A549 (cell line): ENCODE measurements around the gene PKDCC. TPM values are rescaled to one million over a fixed set of nuclear protein-coding genes. Genes with fewer than 3 reads are reported as not detected.

ENCODE experiments used
- ATAC-seq, 2 experiments: fragments of 200-7000 bp in 1 of 2; fragments of >200 bp in 1 of 2; cut with Nextera tagmentation in 1 of 2; cut with Tn5 transposase in 1 of 2; 3 replicates each; pipeline versions ENCODE4 v1.8.0 to v1.9.1; 2018 to 2020; ENCODE audit warnings: mild to moderate bottlenecking in 1 of 2, moderate library complexity in 1 of 2
- CTCF ChIA-PET: fragments of 300-600 bp; sonication (Branson Sonifier 250); formaldehyde crosslinking; extraction: SDS; loops from one replicate; lab custom pipeline; 2021; ENCODE audit warnings: antibody characterized with exemption, inconsistent platforms; lab: Yijun Ruan, JAX
- POLR2A ChIA-PET: fragments of 350-600 bp; formaldehyde crosslinking; extraction: SDS; loops from one replicate; lab custom pipeline; 2021; ENCODE audit warnings: antibody characterized with exemption, inconsistent platforms; lab: Yijun Ruan, JAX
- DNase-seq, 2 experiments: peaks; one replicate each; pipeline versions ENCODE4 v3.0.0 to v3.0.0-alpha.2; 2011 to 2016; ENCODE audit warnings: low read depth in 1 of 2, low spot score in 1 of 2
- FAIRE-seq: peaks from 2 replicates; lab custom pipeline; 2011; peaks lifted over from hg19 to GRCh38; lab: Jason Lieb, UNC
- H3K27ac ChIP-seq, 2 experiments: fragments of >200 bp; sonication (Bioruptor Twin); formaldehyde crosslinking; 3 replicates each; pipeline ENCODE4 v1.5.1; 2016 to 2017
- H3K4me1 ChIP-seq: fragments of >200 bp; sonication (Bioruptor Twin); formaldehyde crosslinking; 3 replicates; pipeline ENCODE4 v1.6.1; 2016
- H3K4me2 ChIP-seq: fragments of >200 bp; sonication (Bioruptor Twin); formaldehyde crosslinking; 3 replicates; pipeline ENCODE4 v1.6.1; 2016
- H3K4me3 ChIP-seq: fragments of >200 bp; sonication (Bioruptor Twin); formaldehyde crosslinking; 3 replicates; pipeline ENCODE4 v1.5.1; 2016
- H3K9me3 ChIP-seq: fragments of >200 bp; sonication (Bioruptor Twin); formaldehyde crosslinking; 3 replicates; pipeline ENCODE4 v1.6.1; 2016
- BCL3 ChIP-seq: fragments of >200 bp; sonication (Bioruptor Twin); formaldehyde crosslinking; IDR thresholded peaks from 3 replicates; pipeline ENCODE4 v1.6.1; 2016
- BHLHE40 ChIP-seq: IDR thresholded peaks from 2 replicates; pipeline ENCODE4 v1.6.1; 2012; ENCODE audit warnings: low read depth, low read length, inconsistent platforms
- CBX2 ChIP-seq: fragments of 200-600 bp; sonication (generic); IDR thresholded peaks from 2 replicates; pipeline ENCODE4 v1.6.1; 2016; ENCODE audit warnings: low read depth, mild to moderate bottlenecking, borderline replicate concordance
- CBX8 ChIP-seq: fragments of 200-600 bp; sonication (generic); IDR thresholded peaks from 2 replicates; pipeline ENCODE4 v1.6.1; 2016
- CEBPB ChIP-seq, 2 experiments: fragments of >200 bp in 1 of 2; sonication (Bioruptor Twin) in 1 of 2; formaldehyde crosslinking in 1 of 2; IDR thresholded peaks; 2 replicates each; pipeline ENCODE4 v1.6.1; 2012 to 2016
- CHD2 ChIP-seq: fragments of 150-350 bp; IDR thresholded peaks from 2 replicates; pipeline ENCODE4 v1.6.1; 2014; ENCODE audit warnings: low read length; ENCODE audit not compliant: partially characterized antibody
- CTCF ChIP-seq: fragments of >200 bp; sonication (Bioruptor Twin); formaldehyde crosslinking; IDR thresholded peaks from 3 replicates; pipeline ENCODE4 v1.5.1; 2016
- EHMT2 ChIP-seq: fragments of 200-600 bp; sonication (generic); IDR thresholded peaks from 2 replicates; pipeline ENCODE4 v1.6.1; 2016; ENCODE audit warnings: antibody characterized with exemption, low read depth, mild to moderate bottlenecking, moderate library complexity
- FOSL2 ChIP-seq, 2 experiments: fragments of 450-650 bp in 1 of 2; fragments of >200 bp in 1 of 2; sonication (Bioruptor Twin) in 1 of 2; formaldehyde crosslinking; IDR thresholded peaks; 2 replicates each; pipeline versions ENCODE4 v1.5.0 to v1.6.1; 2016 to 2020; ENCODE audit warnings: mild to moderate bottlenecking in 1 of 2, moderate library complexity in 1 of 2
- HES2 ChIP-seq: fragments of >200 bp; sonication (Bioruptor Twin); formaldehyde crosslinking; IDR thresholded peaks from 2 replicates; pipeline ENCODE4 v1.6.1; 2016
- HMGXB4 ChIP-seq: fragments of 250-450 bp; sonication (Bioruptor Pico); IDR thresholded peaks from 2 replicates; pipeline ENCODE4 v1.5.0; 2021; ENCODE audit warnings: mild to moderate bottlenecking, moderate library complexity, borderline replicate concordance
- JUNB ChIP-seq: fragments of >200 bp; sonication (Bioruptor Twin); formaldehyde crosslinking; IDR thresholded peaks from 2 replicates; pipeline ENCODE4 v1.6.1; 2016
- MAZ ChIP-seq: fragments of 150-350 bp; IDR thresholded peaks from 2 replicates; pipeline ENCODE4 v1.6.1; 2014; ENCODE audit warnings: antibody characterized with exemption, low read depth, low read length, borderline replicate concordance
- PHF8 ChIP-seq: fragments of 200-600 bp; sonication (generic); IDR thresholded peaks from 2 replicates; pipeline ENCODE4 v1.6.1; 2016; ENCODE audit warnings: low read depth, mild to moderate bottlenecking, antibody characterized with exemption, moderate library complexity, borderline replicate concordance
- POLR2AphosphoS2 ChIP-seq: conservative IDR thresholded peaks from 2 replicates; pipeline ENCODE4 v1.6.1; 2012; ENCODE audit warnings: low read length, improper control_type of control experiment, inconsistent platforms
- RNF2 ChIP-seq: fragments of 200-600 bp; sonication (generic); IDR thresholded peaks from 2 replicates; pipeline ENCODE4 v1.6.1; 2016; ENCODE audit warnings: low read depth, mild to moderate bottlenecking, antibody characterized with exemption, moderate library complexity, borderline replicate concordance
- SMC3 ChIP-seq: fragments of >200 bp; sonication (Bioruptor Twin); formaldehyde crosslinking; IDR thresholded peaks from 3 replicates; pipeline ENCODE4 v1.6.1; 2018; ENCODE audit warnings: inconsistent platforms
- SREBF2 ChIP-seq: fragments of 450-650 bp; IDR thresholded peaks from 2 replicates; pipeline ENCODE4 v1.6.1; 2014; ENCODE audit warnings: mild to moderate bottlenecking, moderate library complexity
- USF2 ChIP-seq: fragments of 450-650 bp; IDR thresholded peaks from 2 replicates; pipeline ENCODE4 v1.6.1; 2014; ENCODE audit warnings: antibody characterized with exemption
- ZNF302 ChIP-seq: fragments of 250-450 bp; sonication (Bioruptor Pico); IDR thresholded peaks from 2 replicates; pipeline ENCODE4 v1.9.0; 2021; ENCODE audit warnings: inconsistent platforms, mild to moderate bottlenecking, moderate library complexity
- WGBS: methylation state at CpG from one replicate; pipeline ENCODE4 v1.1.6; 2017; ENCODE audit errors: missing lambda C conversion rate; 5-methylcytosine and 5-hydroxymethylcytosine counted together
- polyA plus RNA-seq, 4 experiments: library from polyadenylated mRNA; depleted of rRNA in 3 of 4; stranded (reverse); fragments of >200 nt; fragmentation: RNase III in 1 of 4; extraction: RNeasy Plus Mini Kit Qiagen cat#74134 plus additional on column Dnase treatment in 1 of 4; gene quantifications; 2 replicates in 3 of 4; 3 replicates in 1 of 4; pipeline ENCODE4 v1.2.3, GENCODE V29; 2011 to 2017

PKDCC gene
- polyA plus RNA-seq, 2 of the 4 experiments (the other 2 are of a cell fraction): 30.0 to 64.5 TPM

- Histone ChIP-seq H3K27ac (peak overlapping the region in 1 of 2 experiments; percentile 20; a peak in 1 of 6 replicates), H3K4me3 (no peak overlapping the region), H3K4me1 (peaks cover 20% of the 10 kb centered on the region), H3K4me2 (no peak overlapping the region), H3K9me3 (no peaks in the 10 kb centered on the region)
- ATAC-seq (no peak), FAIRE-seq (no peak), DNase-seq (no peak)
- TF ChIP-seq PHF8 (no peak), CEBPB (IDR thresholded peaks at IDR 0.05) (no peak), MAZ (no peak), USF2 (no peak), CBX2 (no peak), EHMT2 (no peak), HMGXB4 (CRISPR knock-in tag) (no peak), BHLHE40 (no peak), HES2 (no peak)
- 82% methylated on average over 10 of the region's 10 CpGs for WGBS
- CTCF ChIA-PET: interaction anchor here (0.9 to 5.2 kb wide), 10 partner anchors 9 to 133 kb away, joined by 3 to 35 read pairs (median 4); no protein-coding TSS in a partner anchor
- POLR2A ChIA-PET: no interaction called here
Measured at GRCh38 chr2:42106257-42106816, 58.5 kb downstream of the PKDCC start.

- H3K4me2 ChIP-seq: no peak overlapping the region
- ATAC-seq (no peak), FAIRE-seq (no peak), DNase-seq (no peak)
- WGBS: 80% methylated on average over 4 of the region's 4 CpGs
- no peaks in the 10 kb centered on the region for H3K9me3 ChIP-seq
- ChIA-PET CTCF (interaction anchor here (0.8 to 5.2 kb wide), 4 partner anchors 12 to 89 kb away, joined by 3 to 35 read pairs (median 4); no protein-coding TSS in a partner anchor), POLR2A (no interaction called here)
- no peak for TF ChIP-seq CHD2
- no peak for TF ChIP-seq POLR2AphosphoS2
- no peak for TF ChIP-seq SMC3
- no peak for TF ChIP-seq HES2
- TF ChIP-seq RNF2: no peak
- TF ChIP-seq FOSL2 (IDR thresholded peaks at IDR 0.05): no peak
- TF ChIP-seq FOSL2 (CRISPR knock-in tag; IDR thresholded peaks at IDR 0.05): no peak
- TF ChIP-seq CTCF: no peak
- TF ChIP-seq CBX8: no peak
- no peak for TF ChIP-seq ZNF302 (CRISPR knock-in tag)
- TF ChIP-seq BCL3: no peak
- no peak for TF ChIP-seq SREBF2
- no peak for TF ChIP-seq JUNB
- peaks cover 14% of the 10 kb centered on the region for H3K4me1 ChIP-seq
- H3K27ac ChIP-seq: no peak overlapping the region
- H3K4me3 ChIP-seq: no peak overlapping the region
Measured at GRCh38 chr2:42107249-42108042, 59.6 kb downstream of the PKDCC start.
